ENCODE results near the gene MALRD1.
"Not testable (repeated sequence)": the region's sequence is repeated elsewhere in the genome, so short reads cannot be mapped to it uniquely, and the experiment has no call there.

The MALRD1 gene

GRCh38 chr10:19499291-19499770 lies 450.7 kb downstream of the MALRD1 start:
- DNase-seq, result no peak

GRCh38 chr10:19500959-19501358 lies 452.4 kb downstream of the MALRD1 start:
- no peak for DNase-seq

- no peak for DNase-seq
These were observed 457.0 kb downstream of the MALRD1 start for GRCh38 chr10:19505320-19506312.

GRCh38 chr10:19510005-19510732 lies 461.6 kb downstream of the MALRD1 start:
- DNase-seq, result not testable (repeated sequence)

- no peak for DNase-seq
These were observed 469.5 kb downstream of the MALRD1 start for GRCh38 chr10:19518109-19518508.

- DNase-seq, result no peak
These were observed 470.0 kb downstream of the MALRD1 start for GRCh38 chr10:19518632-19519031.

GRCh38 chr10:19531324-19531723 lies 482.7 kb downstream of the MALRD1 start:
- DNase-seq, result no peak

- no peak for DNase-seq
These were observed 483.8 kb downstream of the MALRD1 start for GRCh38 chr10:19532411-19532810.

GRCh38 chr10:19541299-19541698 lies 492.7 kb downstream of the MALRD1 start:
- no peak for DNase-seq

- DNase-seq, result no peak
These were observed 497.6 kb downstream of the MALRD1 start for GRCh38 chr10:19546224-19546623.

GRCh38 chr10:19549503-19549902 lies 500.9 kb downstream of the MALRD1 start:
- DNase-seq, result no peak

GRCh38 chr10:19556666-19557065 lies 508.1 kb downstream of the MALRD1 start:
- no peak for DNase-seq

GRCh38 chr10:19561181-19561580 lies 512.6 kb downstream of the MALRD1 start:
- DNase-seq, result no peak

- DNase-seq, result no peak
These were observed 515.0 kb downstream of the MALRD1 start for GRCh38 chr10:19563388-19564141.

- no peak for DNase-seq
These were observed 521.5 kb downstream of the MALRD1 start for GRCh38 chr10:19570120-19570519.

GRCh38 chr10:19570991-19571390 lies 522.4 kb downstream of the MALRD1 start:
- no peak for DNase-seq

GRCh38 chr10:19572056-19572455 lies 523.5 kb downstream of the MALRD1 start:
- no peak for DNase-seq

- DNase-seq, result no peak
These were observed 528.0 kb downstream of the MALRD1 start for GRCh38 chr10:19576576-19576975.

- no peak for DNase-seq
These were observed 528.8 kb downstream of the MALRD1 start for GRCh38 chr10:19577381-19577780.

- DNase-seq, result no peak
These were observed 529.2 kb downstream of the MALRD1 start for GRCh38 chr10:19577807-19578206.

- DNase-seq, result no peak
These were observed 530.0 kb downstream of the MALRD1 start for GRCh38 chr10:19578571-19578970.

GRCh38 chr10:19579761-19580545 lies 531.4 kb downstream of the MALRD1 start:
- no peak for DNase-seq
